ENCODE data around the gene PEX14. TPM values are rescaled to one million over a fixed set of nuclear protein-coding genes. Genes with fewer than 3 reads are reported as not detected.

Gene PEX14
- polyA plus RNA-seq, 1 donor (not counting 4 experiments of a cell fraction or from before 2014, with no cell fraction given): 8.4 TPM

GRCh38 chr1:10594595-10595223, 120.0 kb downstream of the PEX14 start:
- H4K20me1 ChIP-seq (ENCODE audit: control insufficient read depth, extremely low read depth, insufficient read depth, low read length): no peaks in the 10 kb centered on the region
- TF ChIP-seq, protein P1, sequence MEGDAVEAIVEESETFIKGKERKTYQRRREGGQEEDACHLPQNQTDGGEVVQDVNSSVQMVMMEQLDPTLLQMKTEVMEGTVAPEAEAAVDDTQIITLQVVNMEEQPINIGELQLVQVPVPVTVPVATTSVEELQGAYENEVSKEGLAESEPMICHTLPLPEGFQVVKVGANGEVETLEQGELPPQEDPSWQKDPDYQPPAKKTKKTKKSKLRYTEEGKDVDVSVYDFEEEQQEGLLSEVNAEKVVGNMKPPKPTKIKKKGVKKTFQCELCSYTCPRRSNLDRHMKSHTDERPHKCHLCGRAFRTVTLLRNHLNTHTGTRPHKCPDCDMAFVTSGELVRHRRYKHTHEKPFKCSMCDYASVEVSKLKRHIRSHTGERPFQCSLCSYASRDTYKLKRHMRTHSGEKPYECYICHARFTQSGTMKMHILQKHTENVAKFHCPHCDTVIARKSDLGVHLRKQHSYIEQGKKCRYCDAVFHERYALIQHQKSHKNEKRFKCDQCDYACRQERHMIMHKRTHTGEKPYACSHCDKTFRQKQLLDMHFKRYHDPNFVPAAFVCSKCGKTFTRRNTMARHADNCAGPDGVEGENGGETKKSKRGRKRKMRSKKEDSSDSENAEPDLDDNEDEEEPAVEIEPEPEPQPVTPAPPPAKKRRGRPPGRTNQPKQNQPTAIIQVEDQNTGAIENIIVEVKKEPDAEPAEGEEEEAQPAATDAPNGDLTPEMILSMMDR (optimal IDR thresholded peaks at IDR 0.05 in 1 of 3, IDR thresholded peaks at IDR 0.05 in 1 of 3, conservative IDR thresholded peaks at IDR 0.05 in 1 of 3; ENCODE audit: extremely low read depth in 1 of 3, insufficient read depth in 2 of 3, low read length in 3 of 3): no peak
- no peak for TF ChIP-seq EZH2 (IDR thresholded peaks at IDR 0.05; ENCODE audit: low read length)
- peaks cover 4% of the 10 kb centered on the region for H3K9me1 ChIP-seq (ENCODE audit: control insufficient read depth, extremely low read depth, insufficient read depth, low read length)
- H3K27me3 ChIP-seq (ENCODE audit: control insufficient read depth, extremely low read depth, insufficient read depth, low read length): no peaks in the 10 kb centered on the region
- FAIRE-seq (no peak), DNase-seq (ENCODE audit: low read depth, low spot score) (no peak)
- no peaks in the 10 kb centered on the region for H3K36me3 ChIP-seq (ENCODE audit: control insufficient read depth in 2 of 2, extremely low read depth in 1 of 2, insufficient read depth in 2 of 2, low read length in 2 of 2)
- H3K79me2 ChIP-seq (ENCODE audit: control insufficient read depth, insufficient read depth, low read length): no peaks in the 10 kb centered on the region
- dilution Hi-C loops (cut with MboI; ENCODE audit: extremely low pct_ligation_motif_present, low sequenced_read_pairs): no loop called here
- no peaks in the 10 kb centered on the region for H3K9me3 ChIP-seq (ENCODE audit: control insufficient read depth, low read depth, low read length)
- H3K9ac ChIP-seq (ENCODE audit: control insufficient read depth, extremely low read depth, insufficient read depth, low read length): no peak overlapping the region
- no peak overlapping the region for H3K27ac ChIP-seq (ENCODE audit: control insufficient read depth, insufficient read depth, low read length)
- no peak overlapping the region for H3K4me2 ChIP-seq (ENCODE audit: control insufficient read depth, extremely low read depth, insufficient read depth, low read depth, low read length)
- peaks cover 10% of the 10 kb centered on the region for H3K4me1 ChIP-seq (ENCODE audit: control insufficient read depth, extremely low read depth, insufficient read depth, low read length)
- H2AFZ ChIP-seq (ENCODE audit: control insufficient read depth, low read length): no peak overlapping the region
- H3K4me3 ChIP-seq (ENCODE audit: control insufficient read depth in 2 of 3, extremely low read depth in 1 of 3, insufficient read depth in 2 of 3, low read depth in 1 of 3, low read length in 3 of 3): no peak overlapping the region

DNA sequence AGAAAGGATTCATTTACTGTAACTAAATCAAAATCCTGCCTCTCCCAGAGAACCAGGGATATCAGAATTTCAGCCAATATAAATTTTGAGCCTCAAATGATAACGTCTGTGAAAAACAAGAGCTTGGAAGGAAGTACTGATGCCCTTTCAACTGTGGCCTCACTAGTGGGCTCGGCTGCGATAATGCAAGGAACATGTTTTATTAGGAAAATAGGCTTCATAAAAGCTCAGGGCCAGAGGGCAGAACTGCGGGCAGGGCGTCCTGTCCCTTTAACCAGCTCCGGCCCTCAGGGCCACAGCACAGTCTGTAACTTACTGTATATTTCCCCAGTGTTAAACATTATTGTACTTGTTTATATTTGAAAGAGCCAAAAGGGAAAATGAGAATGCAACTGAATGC, 122.0 kb downstream of the PEX14 start:
- Histone ChIP-seq H3K4me3 (ENCODE audit: control insufficient read depth in 2 of 3, extremely low read depth in 1 of 3, insufficient read depth in 2 of 3, low read depth in 1 of 3, low read length in 3 of 3) (no peak overlapping the region), H3K27ac (ENCODE audit: control insufficient read depth, insufficient read depth, low read length) (no peak overlapping the region), H4K20me1 (ENCODE audit: control insufficient read depth, extremely low read depth, insufficient read depth, low read length) (no peaks in the 10 kb centered on the region), H3K9me3 (ENCODE audit: control insufficient read depth, low read depth, low read length) (no peaks in the 10 kb centered on the region), H3K36me3 (ENCODE audit: control insufficient read depth in 2 of 2, extremely low read depth in 1 of 2, insufficient read depth in 2 of 2, low read length in 2 of 2) (peaks cover 0 to 3% of the 10 kb centered on the region in 2 experiments), H2AFZ (ENCODE audit: control insufficient read depth, low read length) (no peak overlapping the region), H3K9me1 (ENCODE audit: control insufficient read depth, extremely low read depth, insufficient read depth, low read length) (peaks cover 4% of the 10 kb centered on the region), H3K4me1 (ENCODE audit: control insufficient read depth, extremely low read depth, insufficient read depth, low read length) (peaks cover 15% of the 10 kb centered on the region), H3K4me2 (ENCODE audit: control insufficient read depth, extremely low read depth, insufficient read depth, low read depth, low read length) (no peak overlapping the region), H3K79me2 (ENCODE audit: control insufficient read depth, insufficient read depth, low read length) (no peaks in the 10 kb centered on the region), H3K27me3 (ENCODE audit: control insufficient read depth, extremely low read depth, insufficient read depth, low read length) (no peaks in the 10 kb centered on the region), H3K9ac (ENCODE audit: control insufficient read depth, extremely low read depth, insufficient read depth, low read length) (no peak overlapping the region)
- dilution Hi-C loops (cut with MboI; ENCODE audit: extremely low pct_ligation_motif_present, low sequenced_read_pairs): no loop called here
- FAIRE-seq (no peak), DNase-seq (ENCODE audit: low read depth, low spot score) (no peak)
- TF ChIP-seq EZH2 (IDR thresholded peaks at IDR 0.05; ENCODE audit: low read length): no peak
- TF ChIP-seq, protein P1 (optimal IDR thresholded peaks at IDR 0.05 in 1 of 3, IDR thresholded peaks at IDR 0.05 in 1 of 3, conservative IDR thresholded peaks at IDR 0.05 in 1 of 3; ENCODE audit: extremely low read depth in 1 of 3, insufficient read depth in 2 of 3, low read length in 3 of 3): no peak

Measured in keratinocyte (primary cell).